K562 (cell line): ENCODE results near the gene TPD52L1. TPM values are rescaled to one million over a fixed set of nuclear protein-coding genes. Genes with fewer than 3 reads are reported as not detected.
A peak's percentile ranks its signal among the peaks of the same experiment; 100 is the strongest.

Experiments used
- ETV5 ChIP-seq: sonication (generic); formaldehyde crosslinking; IDR thresholded peaks from 2 replicates; pipeline ENCODE4 v1.4.0; 2020; ENCODE audit warnings: low read depth, mild to moderate bottlenecking, missing genetic modification reagents
- HDAC2 ChIP-seq: fragments of 450-650 bp; IDR thresholded peaks from 2 replicates; pipeline ENCODE4 v1.6.1; 2016; ENCODE audit warnings: mild to moderate bottlenecking
- HMG20A ChIP-seq: fragments of 450-650 bp; formaldehyde crosslinking; conservative IDR thresholded peaks from 2 replicates; pipeline ENCODE4 v1.4.0; 2020; ENCODE audit warnings: mild to moderate bottlenecking, mixed read lengths
- HSF4 ChIP-seq: fragments of 250-450 bp; sonication (Bioruptor Pico); IDR thresholded peaks from 2 replicates; pipeline ENCODE4 v2.1.2; 2022; ENCODE audit warnings: mild to moderate bottlenecking, moderate library complexity, borderline replicate concordance
- L3MBTL2 ChIP-seq: fragments of 450-650 bp; IDR thresholded peaks from 2 replicates; pipeline ENCODE4 v1.6.1; 2016; ENCODE audit warnings: mild to moderate bottlenecking, moderate library complexity
- MECOM ChIP-seq: fragments of 250-450 bp; sonication (Bioruptor Pico); IDR thresholded peaks from 2 replicates; pipeline ENCODE4 v1.8.0; 2022; ENCODE audit warnings: inconsistent platforms
- MEF2A ChIP-seq: IDR thresholded peaks from 2 replicates; pipeline ENCODE4 v1.6.1; 2011; ENCODE audit warnings: low read depth, mild to moderate bottlenecking, low read length, moderate library complexity; ENCODE audit not compliant: control insufficient read depth
- MNT ChIP-seq, 2 experiments: fragments of 450-650 bp; conservative IDR thresholded peaks; 2 replicates each; pipeline ENCODE4 v1.6.1; 2017; ENCODE audit warnings: mild to moderate bottlenecking in 2 of 2, moderate library complexity in 2 of 2
- NCOA2 ChIP-seq, 2 experiments: fragments of 450-650 bp; IDR thresholded peaks; 2 replicates each; pipeline ENCODE4 v1.6.1; 2018; ENCODE audit warnings: mild to moderate bottlenecking in 2 of 2, moderate library complexity in 1 of 2; ENCODE audit not compliant: partially characterized antibody in 2 of 2
- NFXL1 ChIP-seq: fragments of 450-650 bp; formaldehyde crosslinking; IDR thresholded peaks from 2 replicates; pipeline ENCODE4 v1.4.0; 2021; ENCODE audit warnings: mild to moderate bottlenecking
- NKRF ChIP-seq: fragments of 450-650 bp; IDR thresholded peaks from 2 replicates; pipeline ENCODE4 v1.6.1; 2016; ENCODE audit warnings: borderline replicate concordance
- SETDB1 ChIP-seq: IDR thresholded peaks from one replicate; pipeline ENCODE4 v1.6.1; 2012; ENCODE audit warnings: low read length, control low read depth, inconsistent platforms
- SMARCA4 ChIP-seq: fragments of 450-650 bp; IDR thresholded peaks from 2 replicates; pipeline ENCODE4 v1.6.1; 2016
- TBP ChIP-seq: optimal IDR thresholded peaks from 2 replicates; pipeline ENCODE3; 2011; ENCODE audit warnings: low read depth, low read length, improper control_type of control experiment
- TCF7L2 ChIP-seq: fragments of 150-350 bp; IDR thresholded peaks from 2 replicates; pipeline ENCODE4 v1.6.1; 2016; ENCODE audit warnings: low read depth, mild to moderate bottlenecking, low read length, moderate library complexity
- THRA ChIP-seq: fragments of 450-650 bp; IDR thresholded peaks from 2 replicates; pipeline ENCODE4 v1.6.1; 2017; ENCODE audit warnings: mild to moderate bottlenecking, moderate library complexity
- ZC3H4 ChIP-seq: sonication (generic); formaldehyde crosslinking; IDR thresholded peaks from 2 replicates; pipeline ENCODE4 v1.9.0; 2021; ENCODE audit warnings: missing genetic modification reagents, borderline replicate concordance
- ZNF507 ChIP-seq: conservative IDR thresholded peaks from 2 replicates; pipeline ENCODE4 v1.6.1; 2017; ENCODE audit warnings: missing genetic modification characterization, missing compliant biosample characterization
- ZNF57 ChIP-seq: fragments of 450-650 bp; formaldehyde crosslinking; IDR thresholded peaks from 2 replicates; pipeline ENCODE4 v1.4.0; 2020; ENCODE audit warnings: mild to moderate bottlenecking, moderate library complexity
- ZNF584 ChIP-seq: fragments of 200-800 bp; sonication (Bioruptor generic); IDR thresholded peaks from 2 replicates; pipeline ENCODE4 v1.6.1; 2016; ENCODE audit warnings: low read depth, mild to moderate bottlenecking, missing genetic modification characterization, missing compliant biosample characterization
- ZNF592 ChIP-seq: fragments of 450-650 bp; IDR thresholded peaks from 2 replicates; pipeline ENCODE4 v1.6.1; 2017; ENCODE audit warnings: antibody characterized with exemption, mild to moderate bottlenecking
- ZNF76 ChIP-seq: fragments of 250-450 bp; sonication (Bioruptor Pico); IDR thresholded peaks from 2 replicates; pipeline ENCODE4 v1.4.0; 2020; ENCODE audit warnings: mild to moderate bottlenecking, moderate library complexity, borderline replicate concordance
- polyA plus RNA-seq, 8 experiments: library from polyadenylated mRNA; depleted of rRNA in 4 of 8; stranded (reverse) in 5 of 8; unstranded in 3 of 8; fragments of >200 nt; fragmentation: Nextera tagmentation in 2 of 8; fragmentation: Illumina TruSeq in 1 of 8; extraction: Ambion mirVana in 2 of 8; extraction: Trizol in 1 of 8; gene quantifications; 2 replicates each; pipeline versions ENCODE4 v1.2.1 to v1.2.3, GENCODE V29; 2011 to 2014; ENCODE audit warnings: inconsistent platforms in 1 of 8, missing spikeins in 1 of 8
- total RNA-seq, 7 experiments: library from RNA; depleted of rRNA in 6 of 7; stranded (reverse); fragments of >200 nt in 6 of 7; fragmentation: Illumina TruSeq in 2 of 7; extraction: Trizol in 2 of 7; gene quantifications; 2 replicates each; pipeline versions ENCODE4 v1.2.1 to v1.2.3, GENCODE V29; 2011 to 2021; ENCODE audit warnings: low replicate concordance in 1 of 7

The TPD52L1 gene
- total and polyA plus RNA-seq, 9 of the 15 experiments (the other 6 are each of a cell fraction or from before 2014, with no cell fraction given): 12.9 to 149 (median 75.7) TPM

- peak; percentile 85 for TF ChIP-seq ZNF592
- no peak for TF ChIP-seq NFXL1
- TF ChIP-seq SETDB1: no peak
- no peak for TF ChIP-seq ZNF57
- TF ChIP-seq ZC3H4 (CRISPR knock-in tag): no peak
- peak; percentile 63 for TF ChIP-seq TBP
- TF ChIP-seq HDAC2: no peak
- TF ChIP-seq ZNF584 (CRISPR knock-in tag): no peak
- no peak for TF ChIP-seq NKRF
- TF ChIP-seq L3MBTL2: peak; percentile 31; the same call in 1 of the 2 replicates
- TF ChIP-seq ETV5 (CRISPR knock-in tag): no peak
- TF ChIP-seq NCOA2 (IDR thresholded peaks at IDR 0.05; ENCODE audit: partially characterized antibody in 2 of 2): no peak
- no peak for TF ChIP-seq MEF2A
- no peak for TF ChIP-seq THRA
- no peak for TF ChIP-seq ZNF507
- TF ChIP-seq TCF7L2: no peak
- TF ChIP-seq MECOM (CRISPR knock-in tag): no peak
- TF ChIP-seq ZNF76 (CRISPR knock-in tag): no peak
- peak; percentile 41; the same call in 1 of the 2 replicates for TF ChIP-seq SMARCA4
- TF ChIP-seq HSF4 (CRISPR knock-in tag): no peak
- no peak for TF ChIP-seq HMG20A
- 0 out of 4 replicates have a peak, but pooled peaks of 1 of the 2 experiments have one; percentile 20 for TF ChIP-seq MNT (conservative IDR thresholded peaks at IDR 0.05)
These were observed 49.8 kb downstream of the TPD52L1 start (continued) for GRCh38 chr6:125203395-125203794.
